Measurements from ENCODE around the gene PARP8. TPM values are rescaled to one million over a fixed set of nuclear protein-coding genes. Genes with fewer than 3 reads are reported as not detected.
"Not testable (repeated sequence)": the region's sequence is repeated elsewhere in the genome, so short reads cannot be mapped to it uniquely, and the experiment has no call there.

The PARP8 gene, protein sequence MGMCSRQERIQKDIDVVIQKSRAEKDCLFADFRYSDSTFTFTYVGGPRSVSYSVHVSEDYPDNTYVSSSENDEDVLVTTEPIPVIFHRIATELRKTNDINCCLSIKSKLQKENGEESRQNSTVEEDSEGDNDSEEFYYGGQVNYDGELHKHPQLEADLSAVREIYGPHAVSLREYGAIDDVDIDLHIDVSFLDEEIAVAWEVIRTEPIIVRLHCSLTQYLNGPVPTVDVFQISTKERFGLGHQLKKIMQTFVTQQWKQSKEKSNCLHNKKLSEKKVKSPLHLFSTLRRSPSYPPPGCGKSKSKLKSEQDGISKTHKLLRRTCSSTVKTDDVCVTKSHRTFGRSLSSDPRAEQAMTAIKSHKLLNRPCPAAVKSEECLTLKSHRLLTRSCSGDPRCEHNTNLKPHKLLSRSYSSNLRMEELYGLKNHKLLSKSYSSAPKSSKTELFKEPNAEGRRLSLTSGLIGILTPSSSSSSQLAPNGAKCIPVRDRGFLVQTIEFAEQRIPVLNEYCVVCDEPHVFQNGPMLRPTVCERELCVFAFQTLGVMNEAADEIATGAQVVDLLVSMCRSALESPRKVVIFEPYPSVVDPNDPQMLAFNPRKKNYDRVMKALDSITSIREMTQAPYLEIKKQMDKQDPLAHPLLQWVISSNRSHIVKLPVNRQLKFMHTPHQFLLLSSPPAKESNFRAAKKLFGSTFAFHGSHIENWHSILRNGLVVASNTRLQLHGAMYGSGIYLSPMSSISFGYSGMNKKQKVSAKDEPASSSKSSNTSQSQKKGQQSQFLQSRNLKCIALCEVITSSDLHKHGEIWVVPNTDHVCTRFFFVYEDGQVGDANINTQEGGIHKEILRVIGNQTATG
- total RNA-seq: 20.9 and 22.5 TPM in 2 replicates

DNA sequence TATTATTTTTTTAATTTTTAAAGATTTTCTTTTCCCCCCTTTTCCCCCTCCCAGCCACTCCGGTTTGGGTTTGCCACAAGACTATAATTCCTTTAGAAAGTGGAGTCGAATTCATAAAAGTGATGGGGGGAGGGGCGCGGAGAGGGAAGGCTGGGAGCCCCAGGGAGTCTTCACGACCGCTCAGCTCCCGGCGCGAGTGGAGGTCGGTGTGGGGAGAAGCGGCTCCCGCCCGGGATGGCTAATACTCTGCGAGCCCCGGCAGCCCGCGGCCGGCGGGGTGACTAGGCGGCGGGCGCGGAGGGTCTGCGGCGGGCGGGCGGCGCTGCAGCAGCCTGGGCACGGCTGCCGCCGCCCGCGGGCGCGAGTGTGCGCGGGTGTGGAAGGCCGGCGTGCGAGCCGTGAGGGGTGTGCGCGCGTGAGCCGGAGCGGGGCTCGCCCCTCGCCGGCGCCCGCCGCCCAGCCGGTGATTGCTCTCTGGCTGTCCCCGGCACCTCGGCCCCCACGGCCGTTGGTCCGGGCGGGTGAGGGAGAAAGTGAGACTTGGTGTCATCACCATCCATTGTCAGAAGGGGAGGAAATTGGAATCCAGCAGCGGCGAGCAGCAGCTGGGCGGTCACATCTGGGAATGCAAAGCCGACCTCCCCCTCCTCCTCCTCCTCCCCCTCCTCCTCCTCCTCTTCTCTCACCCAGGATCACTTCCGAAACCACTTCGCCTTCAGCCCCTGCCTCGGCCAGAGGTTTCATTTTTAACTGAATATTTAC lies at the start of gene PARP8:
PARP8 (plus strand) TSS at position 377 of the 762 bp plus-strand sequence. CDS start 459 bp downstream, outside the sequence.
- Mint-ChIP-seq H3K27ac (peak within 1 kb of the TSS; percentile 100), H3K9me3 (no peaks in the 10 kb centered on the region), H3K27me3 (no peaks in the 10 kb centered on the region), H3K4me1 (peaks cover 38% of the 10 kb centered on the region), H3K4me3 (peak within 1 kb of the TSS; percentile 99), H3K36me3 (ENCODE audit: low read depth) (peaks cover 8% of the 10 kb centered on the region)
- peak; percentile 84 for DNase-seq
- intact Hi-C loops (cut with micrococcal nuclease): loop anchor here (5.0 to 10.0 kb wide), 2 partner anchors 74 to 162 kb away; no protein-coding TSS in a partner anchor

DNA sequence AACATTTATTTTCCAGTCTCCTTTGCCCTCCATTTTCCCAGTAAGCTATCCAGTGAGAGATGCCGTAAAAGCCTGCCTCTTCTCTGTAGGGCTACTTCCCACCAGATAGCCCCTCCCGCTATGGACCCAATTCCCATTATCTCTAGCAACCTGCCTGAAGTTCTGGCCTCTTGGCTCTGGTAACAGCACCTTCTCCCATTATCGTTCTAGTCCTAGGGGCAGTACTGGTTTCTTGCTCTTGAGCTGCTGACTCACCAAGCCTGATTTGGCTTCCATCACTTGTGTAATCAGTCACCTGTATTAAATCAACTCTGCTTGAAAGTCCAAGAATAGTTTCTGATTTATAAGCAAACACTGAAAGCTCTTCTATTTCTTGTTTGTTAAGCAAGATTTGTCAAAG lies 42.8 kb upstream of the PARP8 start:
- H3K27ac Mint-ChIP-seq: no peak overlapping the region
- H3K9me3 Mint-ChIP-seq: peaks cover 14% of the 10 kb centered on the region
- no peak for DNase-seq
- peaks cover 8% of the 10 kb centered on the region for H3K27me3 Mint-ChIP-seq
- H3K4me1 Mint-ChIP-seq: no peaks in the 10 kb centered on the region
- H3K36me3 Mint-ChIP-seq (ENCODE audit: low read depth): no peaks in the 10 kb centered on the region
- intact Hi-C loops (cut with micrococcal nuclease): no loop called here
- no peak overlapping the region for H3K4me3 Mint-ChIP-seq

DNA sequence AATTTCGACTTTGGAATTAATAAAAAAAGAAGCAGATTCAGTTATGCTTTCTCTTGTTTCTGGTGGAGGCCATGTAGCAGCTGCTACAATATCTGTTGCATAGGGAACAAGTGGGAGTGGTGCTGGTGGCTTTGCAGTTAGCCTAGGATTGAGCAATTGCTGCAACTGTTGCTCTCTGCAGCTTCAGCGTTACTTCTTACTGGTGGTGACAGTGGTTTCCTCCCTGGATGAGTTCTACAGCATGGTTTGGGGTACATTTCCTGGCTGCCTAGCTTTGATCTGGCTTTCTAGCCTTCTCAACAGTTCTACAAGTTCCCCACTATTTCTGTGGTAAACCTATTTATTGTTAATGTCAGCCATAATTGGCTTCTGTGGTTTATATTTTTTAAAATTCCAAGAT lies 31.6 kb upstream of the PARP8 start:
- H3K4me3 Mint-ChIP-seq: peak overlapping the region; percentile 45
- intact Hi-C loops (cut with micrococcal nuclease): not testable (repeated sequence)

DNA sequence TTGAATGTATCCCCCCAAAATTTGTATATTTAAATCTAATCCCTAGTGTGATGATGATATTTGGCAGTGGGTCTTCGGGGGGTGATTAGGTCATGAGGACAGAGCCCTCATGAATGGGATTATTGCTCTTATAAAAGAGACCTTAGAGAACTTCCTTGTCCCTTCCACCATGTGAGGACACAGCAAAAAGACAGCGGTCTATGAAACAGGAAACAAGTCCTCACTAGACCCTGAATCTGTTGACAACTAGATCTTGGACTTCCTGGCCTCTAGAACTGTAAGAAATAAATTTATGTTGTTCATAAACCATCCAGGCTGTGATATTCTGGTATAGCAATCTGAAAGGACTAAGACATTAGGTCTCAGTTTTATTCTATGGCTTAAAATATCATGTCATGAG lies 28.9 kb upstream of the PARP8 start:
- H3K4me1 Mint-ChIP-seq: peaks cover 32% of the 10 kb centered on the region
- intact Hi-C loops (cut with micrococcal nuclease); H3K4me3 Mint-ChIP-seq; H3K27me3 Mint-ChIP-seq; DNase-seq; H3K27ac Mint-ChIP-seq: not testable (repeated sequence)
- H3K36me3 Mint-ChIP-seq (ENCODE audit: low read depth): peaks cover 12% of the 10 kb centered on the region
- peaks cover 17% of the 10 kb centered on the region for H3K9me3 Mint-ChIP-seq

More for the DNA sequence above, 31.6 kb upstream of the PARP8 start:
- Mint-ChIP-seq H3K27ac (peak overlapping the region; percentile 57), H3K9me3 (peaks cover 16% of the 10 kb centered on the region), H3K4me1 (peaks cover 33% of the 10 kb centered on the region), H3K36me3 (ENCODE audit: low read depth) (peaks cover 13% of the 10 kb centered on the region)
- DNase-seq: peak; percentile 87
- not testable (repeated sequence) for H3K27me3 Mint-ChIP-seq

DNA sequence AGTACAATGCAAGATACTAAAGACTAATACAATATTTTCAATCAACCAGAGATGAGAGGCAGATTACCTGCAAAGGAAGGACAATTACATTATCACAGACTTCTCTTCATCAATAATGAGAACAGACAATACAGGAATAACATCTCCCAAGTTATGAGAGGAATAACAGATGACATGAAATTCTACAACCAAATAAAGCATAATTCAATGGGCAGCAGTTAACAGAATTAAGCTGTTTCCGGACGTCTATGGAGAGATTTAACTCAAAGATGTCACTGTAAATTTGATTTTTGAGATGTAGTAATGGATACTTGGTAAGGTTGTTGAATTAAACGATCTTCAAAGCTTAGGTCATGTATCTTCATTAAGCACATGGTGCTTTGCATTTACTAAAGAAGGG lies 19.8 kb upstream of the PARP8 start:
- peaks cover 7% of the 10 kb centered on the region for H3K9me3 Mint-ChIP-seq
- H3K4me3 Mint-ChIP-seq: no peak overlapping the region
- H3K27ac Mint-ChIP-seq: no peak overlapping the region
- intact Hi-C loops (cut with micrococcal nuclease): no loop called here
- H3K36me3 Mint-ChIP-seq (ENCODE audit: low read depth): no peaks in the 10 kb centered on the region
- peaks cover 7% of the 10 kb centered on the region for H3K4me1 Mint-ChIP-seq
- H3K27me3 Mint-ChIP-seq: no peaks in the 10 kb centered on the region
- peak; percentile 21 for DNase-seq

DNA sequence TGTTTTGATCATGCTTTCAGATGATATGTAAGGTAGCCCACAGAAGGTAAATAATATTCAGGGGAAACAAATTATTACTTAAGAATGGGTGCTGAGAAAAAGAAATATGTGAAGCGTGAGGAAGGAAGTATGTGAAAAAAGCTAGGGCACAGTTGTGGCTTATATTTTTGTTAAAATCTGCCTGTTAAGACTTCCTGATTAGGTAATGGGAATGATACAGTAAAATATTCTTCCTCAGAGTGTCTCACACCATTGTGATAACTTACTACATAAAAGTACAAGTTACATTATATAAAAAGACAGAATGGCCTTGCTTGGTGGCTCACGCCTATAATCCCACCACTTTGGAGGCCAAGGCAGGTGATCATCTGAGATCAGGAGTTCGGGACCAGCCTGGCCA lies 18.7 kb upstream of the PARP8 start:
- peaks cover 2% of the 10 kb centered on the region for H3K9me3 Mint-ChIP-seq
- no peak overlapping the region for H3K4me3 Mint-ChIP-seq
- no peaks in the 10 kb centered on the region for H3K27me3 Mint-ChIP-seq
- no peaks in the 10 kb centered on the region for H3K36me3 Mint-ChIP-seq (ENCODE audit: low read depth)
- H3K27ac Mint-ChIP-seq: no peak overlapping the region
- no peak for DNase-seq
- peaks cover 4% of the 10 kb centered on the region for H3K4me1 Mint-ChIP-seq
- intact Hi-C loops (cut with micrococcal nuclease): no loop called here

DNA sequence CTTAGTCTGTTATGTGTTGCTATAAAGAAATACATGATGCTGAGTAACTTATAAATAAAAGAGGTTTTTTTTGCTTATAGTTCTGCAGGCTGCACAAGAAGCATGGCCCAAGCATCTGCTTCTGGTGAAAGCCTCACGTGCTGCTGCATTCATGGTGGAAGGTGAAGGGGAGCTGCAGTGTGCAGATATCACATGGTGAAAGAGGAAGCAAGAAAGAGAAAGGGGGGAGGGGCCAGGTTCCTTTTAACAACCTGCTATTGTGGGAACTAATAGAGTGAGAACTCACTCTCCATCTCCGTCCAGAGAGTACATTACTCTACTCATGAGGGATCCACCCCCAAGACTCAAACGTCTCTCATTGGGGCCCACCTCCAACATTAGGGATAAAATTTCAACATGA lies 12.5 kb upstream of the PARP8 start:
- Mint-ChIP-seq H3K4me3 (no peak overlapping the region), H3K36me3 (ENCODE audit: low read depth) (peaks cover 4% of the 10 kb centered on the region), H3K9me3 (peaks cover 7% of the 10 kb centered on the region), H3K4me1 (peaks cover 5% of the 10 kb centered on the region), H3K27me3 (no peaks in the 10 kb centered on the region), H3K27ac (no peak overlapping the region)
- peak; percentile 38 for DNase-seq
- intact Hi-C loops (cut with micrococcal nuclease): no loop called here

DNA sequence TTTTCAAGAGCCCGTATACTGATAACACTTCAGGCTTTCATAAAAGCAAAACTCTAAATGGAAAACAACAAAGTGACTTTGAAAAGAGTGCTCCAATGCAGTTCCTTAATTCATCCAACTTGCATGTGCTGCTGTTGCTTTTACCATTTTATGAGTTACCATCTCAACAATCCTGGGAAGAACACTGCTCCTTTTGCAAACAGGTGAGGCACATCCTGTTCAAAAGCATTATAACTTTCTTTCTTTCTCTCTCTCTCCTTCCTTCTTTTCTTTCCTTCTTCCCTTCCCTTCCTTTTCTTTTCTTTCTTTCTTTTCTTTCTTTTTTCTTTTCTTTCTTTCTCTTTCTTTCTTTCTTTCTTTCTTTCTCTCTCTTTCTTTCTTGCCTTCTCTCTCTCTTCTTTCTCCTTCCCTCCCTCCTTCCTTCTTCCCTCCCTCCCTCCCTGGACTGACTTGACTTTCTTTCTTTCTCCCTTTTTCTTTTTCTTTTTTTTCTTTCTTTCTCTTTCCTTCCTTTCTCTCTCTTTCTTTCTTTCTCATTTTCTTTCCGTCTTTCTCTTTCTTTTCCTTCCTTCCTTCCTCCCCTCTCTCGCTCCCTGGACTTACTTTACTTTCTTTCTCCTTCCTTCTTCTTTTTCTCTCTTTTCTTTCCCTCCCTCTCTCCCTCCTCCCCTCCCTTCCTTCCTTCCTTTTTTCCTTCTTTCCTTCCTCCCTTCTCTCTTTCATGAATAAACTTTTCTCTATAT lies 11.2 kb upstream of the PARP8 start:
- DNase-seq: peak; percentile 32
- intact Hi-C loops (cut with micrococcal nuclease): no loop called here
- peaks cover 5% of the 10 kb centered on the region for H3K4me1 Mint-ChIP-seq
- peaks cover 5% of the 10 kb centered on the region for H3K36me3 Mint-ChIP-seq (ENCODE audit: low read depth)
- H3K9me3 Mint-ChIP-seq: peaks cover 8% of the 10 kb centered on the region
- H3K27me3 Mint-ChIP-seq: peaks cover under 1% of the 10 kb centered on the region
- H3K4me3 Mint-ChIP-seq: no peak overlapping the region
- H3K27ac Mint-ChIP-seq: no peak overlapping the region

DNA sequence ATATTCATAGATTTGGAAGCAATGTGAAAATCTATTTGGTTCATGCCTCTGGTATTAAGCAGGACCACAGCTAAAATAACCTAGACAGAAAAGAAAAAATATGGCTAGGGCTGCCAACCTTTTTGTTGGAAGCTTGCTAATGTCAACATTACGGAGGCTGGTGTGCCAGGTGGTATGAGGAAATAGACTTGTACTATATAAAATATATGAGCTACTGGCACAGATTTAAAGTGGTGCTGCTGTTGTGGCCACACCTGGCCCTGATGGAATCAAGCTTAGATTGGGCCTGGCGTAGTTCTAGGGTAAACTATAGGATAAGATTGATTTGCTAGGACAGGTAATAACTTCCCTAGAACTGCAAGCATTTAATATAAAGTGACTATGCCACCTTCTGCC lies 10.6 kb upstream of the PARP8 start:
- H3K27me3 Mint-ChIP-seq: peaks cover 1% of the 10 kb centered on the region
- peaks cover 10% of the 10 kb centered on the region for H3K9me3 Mint-ChIP-seq
- DNase-seq: peak; percentile 25
- no peak overlapping the region for H3K4me3 Mint-ChIP-seq
- intact Hi-C loops (cut with micrococcal nuclease): no loop called here
- peaks cover 5% of the 10 kb centered on the region for H3K4me1 Mint-ChIP-seq
- H3K36me3 Mint-ChIP-seq (ENCODE audit: low read depth): peaks cover 6% of the 10 kb centered on the region
- no peak overlapping the region for H3K27ac Mint-ChIP-seq

DNA sequence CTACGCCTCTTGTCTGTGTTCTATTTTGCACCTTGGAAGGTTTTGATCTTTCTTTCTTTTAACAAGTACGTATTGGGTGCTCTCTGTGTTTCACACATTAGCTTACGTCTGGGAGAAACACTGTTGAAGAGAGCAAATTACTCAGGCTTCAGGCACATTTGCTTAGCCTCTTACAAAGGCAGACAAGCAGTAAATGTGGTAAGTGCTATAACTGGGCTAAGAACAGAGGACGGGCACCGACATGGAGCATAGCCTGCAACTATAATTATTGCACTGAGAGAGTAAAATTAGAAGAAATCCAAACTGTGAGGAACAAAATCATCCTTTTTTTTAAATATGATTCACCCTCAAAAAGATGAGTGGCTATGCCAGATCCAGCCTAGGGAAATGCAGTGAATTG lies 9.4 kb upstream of the PARP8 start:
- Mint-ChIP-seq H3K36me3 (ENCODE audit: low read depth) (peaks cover 6% of the 10 kb centered on the region), H3K4me3 (no peak overlapping the region), H3K4me1 (peaks cover 5% of the 10 kb centered on the region), H3K27ac (no peak overlapping the region), H3K27me3 (peaks cover 1% of the 10 kb centered on the region), H3K9me3 (peaks cover 10% of the 10 kb centered on the region)
- DNase-seq: peak; percentile 37
- intact Hi-C loops (cut with micrococcal nuclease): no loop called here

DNA sequence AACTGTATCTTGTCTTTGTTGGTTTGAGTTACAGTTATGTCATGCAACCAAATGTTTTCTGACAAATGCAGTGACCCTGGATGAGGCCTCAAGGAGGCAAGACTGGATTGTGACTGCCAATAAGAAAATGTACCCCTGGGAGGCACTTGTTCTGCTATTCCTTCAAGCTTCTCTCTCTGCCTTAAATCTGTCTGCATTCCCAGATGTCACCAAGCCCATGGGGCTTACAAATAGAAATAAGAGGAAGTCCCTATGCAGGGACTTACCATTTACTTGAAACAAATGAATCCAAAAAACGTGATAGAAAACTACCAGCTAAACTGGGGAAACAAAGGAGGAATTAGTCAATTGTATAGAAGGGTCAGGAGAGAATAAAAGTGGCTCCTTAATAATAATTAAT lies 8.2 kb upstream of the PARP8 start:
- intact Hi-C loops (cut with micrococcal nuclease): no loop called here
- H3K4me1 Mint-ChIP-seq: peaks cover 5% of the 10 kb centered on the region
- H3K27ac Mint-ChIP-seq: no peak overlapping the region
- DNase-seq: no peak
- no peak overlapping the region for H3K4me3 Mint-ChIP-seq
- H3K36me3 Mint-ChIP-seq (ENCODE audit: low read depth): peaks cover 6% of the 10 kb centered on the region
- H3K9me3 Mint-ChIP-seq: peaks cover 10% of the 10 kb centered on the region
- peaks cover 1% of the 10 kb centered on the region for H3K27me3 Mint-ChIP-seq

DNA sequence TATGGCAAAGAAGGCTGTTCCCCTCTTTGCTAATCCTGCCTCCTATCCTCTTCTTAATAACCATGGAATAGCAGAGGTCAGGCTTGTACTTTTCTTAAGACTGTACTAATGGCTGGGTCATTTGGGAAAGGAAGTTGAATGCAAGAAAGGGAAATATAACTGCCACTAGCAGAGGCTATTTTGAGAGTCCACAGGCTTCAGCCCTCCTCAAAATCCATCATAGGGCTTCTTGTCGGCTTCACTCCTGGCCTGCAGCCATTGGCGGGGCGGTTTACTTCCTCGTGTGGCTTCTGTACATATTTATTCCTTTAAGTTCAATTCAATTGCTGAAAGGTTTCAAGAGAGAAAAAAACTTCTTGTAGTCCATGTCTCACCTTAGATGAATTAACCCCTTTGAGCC lies 2.8 kb upstream of the PARP8 start:
- peak; percentile 45 for DNase-seq
- H3K9me3 Mint-ChIP-seq: peaks cover 3% of the 10 kb centered on the region
- peaks cover 6% of the 10 kb centered on the region for H3K36me3 Mint-ChIP-seq (ENCODE audit: low read depth)
- H3K4me3 Mint-ChIP-seq: no peak overlapping the region
- intact Hi-C loops (cut with micrococcal nuclease): loop anchor here (10.0 kb wide), 1 partner anchor 159 kb away; no protein-coding TSS in a partner anchor
- no peak overlapping the region for H3K27ac Mint-ChIP-seq
- peaks cover 19% of the 10 kb centered on the region for H3K4me1 Mint-ChIP-seq
- peaks cover 1% of the 10 kb centered on the region for H3K27me3 Mint-ChIP-seq

DNA sequence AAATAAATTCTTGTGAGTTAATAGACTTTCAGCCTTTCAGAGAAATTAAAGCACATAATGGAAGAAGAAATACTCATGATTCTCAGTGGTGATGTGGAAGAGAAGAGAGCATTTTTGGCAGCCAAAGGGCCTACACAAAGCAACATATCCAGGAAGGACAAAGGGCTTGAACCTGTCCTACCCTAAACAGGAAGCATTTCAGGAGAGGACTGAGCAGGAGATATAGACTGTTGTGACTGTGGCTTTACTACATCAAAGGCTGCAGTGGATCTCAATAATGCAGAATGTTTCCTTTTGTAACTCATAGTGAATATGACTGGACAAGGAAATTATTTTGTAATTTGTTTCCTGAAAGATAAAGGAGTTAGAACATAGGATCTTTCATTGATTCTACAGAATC lies 1.3 kb upstream of the PARP8 start:
- DNase-seq: peak; percentile 57
- Mint-ChIP-seq H3K4me1 (peaks cover 30% of the 10 kb centered on the region), H3K9me3 (peaks cover 3% of the 10 kb centered on the region), H3K27me3 (peaks cover 1% of the 10 kb centered on the region), H3K36me3 (ENCODE audit: low read depth) (peaks cover 6% of the 10 kb centered on the region), H3K27ac (peak overlapping the region; percentile 94), H3K4me3 (peak overlapping the region; percentile 99)
- intact Hi-C loops (cut with micrococcal nuclease): loop anchor here (5.0 to 10.0 kb wide), 2 partner anchors 73 to 160 kb away; no protein-coding TSS in a partner anchor
